PFSK-1 (cell line): ENCODE measurements around the gene FOXP2.

Experiments used
- POLR2AphosphoS5 ChIP-seq: IDR thresholded peaks from 2 replicates; pipeline ENCODE4 v1.6.1; 2012; ENCODE audit warnings: low read depth, mild to moderate bottlenecking, control low read depth, low read length, moderate library complexity
- TAF1 ChIP-seq: IDR thresholded peaks from 2 replicates; pipeline ENCODE4 v1.6.1; 2012; ENCODE audit warnings: low read length, control low read depth, borderline replicate concordance; ENCODE audit not compliant: insufficient read depth

GRCh38 chr7:114444196-114444595, 29.6 kb downstream of the FOXP2 start:
- TF ChIP-seq TAF1 (no peak), POLR2AphosphoS5 (no peak)
